Rectal smooth muscle tissue (tissue), 1 donor: ENCODE data around the gene TOR4A.
A peak's percentile ranks its signal among the peaks of the same experiment; 100 is the strongest.

ENCODE experiments used
- H3K27ac ChIP-seq: one replicate; pipeline ENCODE4 v1.7.0; 2013; ENCODE audit warnings: low read depth, low read length, inconsistent platforms
- H3K27me3 ChIP-seq: one replicate; pipeline ENCODE4 v1.7.0; 2013; ENCODE audit warnings: low read length; ENCODE audit not compliant: control insufficient read depth, insufficient read depth
- H3K36me3 ChIP-seq: one replicate; pipeline ENCODE4 v1.7.0; 2013; ENCODE audit warnings: low read length; ENCODE audit not compliant: control insufficient read depth, insufficient read depth
- H3K4me1 ChIP-seq: one replicate; pipeline ENCODE4 v1.7.0; 2013; ENCODE audit warnings: low read length; ENCODE audit not compliant: control insufficient read depth, insufficient read depth
- H3K4me3 ChIP-seq: one replicate; pipeline ENCODE4 v1.7.0; 2013; ENCODE audit warnings: low read length
- H3K9ac ChIP-seq: one replicate; pipeline ENCODE4 v1.7.0; 2013; ENCODE audit warnings: low read length

Gene TOR4A

GRCh38 chr9:137306850-137307254 is 29.3 kb downstream of the TOR4A start:
- no peaks in the 10 kb centered on the region for H3K4me1 ChIP-seq
- H3K36me3 ChIP-seq, result no peaks in the 10 kb centered on the region
- no peak overlapping the region for H3K9ac ChIP-seq
- H3K27me3 ChIP-seq, result peaks cover 8% of the 10 kb centered on the region
- peak overlapping the region; percentile 33 for H3K4me3 ChIP-seq
- H3K27ac ChIP-seq, result no peak overlapping the region

- H3K4me1 ChIP-seq, result no peaks in the 10 kb centered on the region
- H3K27me3 ChIP-seq, result peaks cover 8% of the 10 kb centered on the region
These were observed 29.9 kb downstream of the TOR4A start for GRCh38 chr9:137307255-137308056.

GRCh38 chr9:137308057-137308619 is 30.6 kb downstream of the TOR4A start:
- Histone ChIP-seq H3K27ac (no peak overlapping the region), H3K4me1 (no peaks in the 10 kb centered on the region), H3K27me3 (peaks cover 8% of the 10 kb centered on the region), H3K36me3 (no peaks in the 10 kb centered on the region), H3K9ac (no peak overlapping the region), H3K4me3 (no peak overlapping the region)

More at GRCh38 chr9:137307255-137308056, 29.9 kb downstream of the TOR4A start:
- H3K9ac ChIP-seq, result no peak overlapping the region
- no peak overlapping the region for H3K27ac ChIP-seq
- peak overlapping the region; percentile 33 for H3K4me3 ChIP-seq
- no peaks in the 10 kb centered on the region for H3K36me3 ChIP-seq

- Histone ChIP-seq H3K27me3 (peaks cover 8% of the 10 kb centered on the region), H3K9ac (no peak overlapping the region), H3K4me1 (no peaks in the 10 kb centered on the region), H3K4me3 (no peak overlapping the region), H3K36me3 (no peaks in the 10 kb centered on the region), H3K27ac (no peak overlapping the region)
These were observed 32.1 kb downstream of the TOR4A start for GRCh38 chr9:137309368-137310188.

- Histone ChIP-seq H3K9ac (no peak overlapping the region), H3K36me3 (no peaks in the 10 kb centered on the region), H3K27ac (no peak overlapping the region), H3K4me1 (no peaks in the 10 kb centered on the region), H3K4me3 (no peak overlapping the region), H3K27me3 (peaks cover 8% of the 10 kb centered on the region)
These were observed 32.9 kb downstream of the TOR4A start for GRCh38 chr9:137310189-137311052.

- Histone ChIP-seq H3K27ac (no peak overlapping the region), H3K9ac (no peak overlapping the region), H3K27me3 (peaks cover 6% of the 10 kb centered on the region), H3K4me1 (no peaks in the 10 kb centered on the region), H3K36me3 (no peaks in the 10 kb centered on the region), H3K4me3 (peak overlapping the region; percentile 8)
These were observed 33.9 kb downstream of the TOR4A start for GRCh38 chr9:137311171-137311985.

- Histone ChIP-seq H3K27me3 (peaks cover 5% of the 10 kb centered on the region), H3K4me1 (no peaks in the 10 kb centered on the region), H3K36me3 (no peaks in the 10 kb centered on the region), H3K4me3 (peak overlapping the region; percentile 8), H3K27ac (no peak overlapping the region), H3K9ac (no peak overlapping the region)
These were observed 34.7 kb downstream of the TOR4A start for GRCh38 chr9:137311986-137312851.

GRCh38 chr9:137312852-137313325 is 35.4 kb downstream of the TOR4A start:
- peaks cover 8% of the 10 kb centered on the region for H3K27me3 ChIP-seq
- no peaks in the 10 kb centered on the region for H3K4me1 ChIP-seq
- H3K36me3 ChIP-seq, result no peaks in the 10 kb centered on the region
- no peak overlapping the region for H3K9ac ChIP-seq
- H3K27ac ChIP-seq, result no peak overlapping the region
- no peak overlapping the region for H3K4me3 ChIP-seq

GRCh38 chr9:137313326-137313936 is 35.9 kb downstream of the TOR4A start:
- Histone ChIP-seq H3K9ac (no peak overlapping the region), H3K4me1 (no peaks in the 10 kb centered on the region), H3K4me3 (no peak overlapping the region), H3K27ac (no peak overlapping the region), H3K27me3 (peaks cover 8% of the 10 kb centered on the region), H3K36me3 (no peaks in the 10 kb centered on the region)

GRCh38 chr9:137313956-137314560 is 36.5 kb downstream of the TOR4A start:
- Histone ChIP-seq H3K27ac (no peak overlapping the region), H3K27me3 (peaks cover 8% of the 10 kb centered on the region), H3K4me3 (no peak overlapping the region), H3K36me3 (no peaks in the 10 kb centered on the region), H3K9ac (no peak overlapping the region), H3K4me1 (no peaks in the 10 kb centered on the region)
